ENCODE data around the gene ATG16L2. TPM values are rescaled to one million over a fixed set of nuclear protein-coding genes. Genes with fewer than 3 reads are reported as not detected.
"Not testable (repeated sequence)": the region's sequence is repeated elsewhere in the genome, so short reads cannot be mapped to it uniquely, and the experiment has no call there.

Gene ATG16L2
- total RNA-seq, 1 donor from 2014 or later, result 32.2 TPM

GRCh38 chr11:72789493-72790131, 24.6 kb upstream of the ATG16L2 start:
- Histone ChIP-seq H3K27ac (no peak overlapping the region), H3K4me1 (peaks cover 28% of the 10 kb centered on the region), H3K36me3 (no peaks in the 10 kb centered on the region), H3K9me3 (no peaks in the 10 kb centered on the region), H3K4me3 (no peak overlapping the region), H3K27me3 (no peaks in the 10 kb centered on the region)
- TF ChIP-seq POLR2A (IDR thresholded peaks at IDR 0.05), result no peak
- TF ChIP-seq CTCF (IDR thresholded peaks at IDR 0.05), result no peak
- TF ChIP-seq POLR2AphosphoS5 (IDR thresholded peaks at IDR 0.05; ENCODE audit: insufficient read depth in 1 of 2, low read depth in 1 of 2), result no peak
- intact Hi-C loops (cut with DNase I), result loop anchor here (5.0 kb wide), 1 partner anchor 67 kb away; no protein-coding TSS in a partner anchor
- no peak for DNase-seq (ENCODE audit: extremely low spot score in 2 of 2)

- not testable (repeated sequence) for H3K27me3 ChIP-seq; H3K27ac ChIP-seq; DNase-seq (ENCODE audit: extremely low spot score in 2 of 2); H3K36me3 ChIP-seq; H3K9me3 ChIP-seq; H3K4me3 ChIP-seq
- peaks cover 30% of the 10 kb centered on the region for H3K4me1 ChIP-seq
- intact Hi-C loops (cut with DNase I), result loop anchor here (5.0 kb wide), 1 partner anchor 69 kb away; no protein-coding TSS in a partner anchor
Measured at GRCh38 chr11:72791228-72791627, 23.0 kb upstream of the ATG16L2 start.

GRCh38 chr11:72792437-72793021, 21.7 kb upstream of the ATG16L2 start:
- TF ChIP-seq POLR2A (IDR thresholded peaks at IDR 0.05) (no peak), CTCF (IDR thresholded peaks at IDR 0.05) (no peak), POLR2AphosphoS5 (IDR thresholded peaks at IDR 0.05; ENCODE audit: insufficient read depth in 1 of 2, low read depth in 1 of 2) (no peak)
- intact Hi-C loops (cut with DNase I), result loop anchor here (5.0 kb wide), 1 partner anchor 70 kb away; no protein-coding TSS in a partner anchor
- Histone ChIP-seq H3K4me1 (peaks cover 30% of the 10 kb centered on the region), H3K36me3 (no peaks in the 10 kb centered on the region), H3K27me3 (no peaks in the 10 kb centered on the region), H3K9me3 (no peaks in the 10 kb centered on the region), H3K4me3 (no peak overlapping the region), H3K27ac (peak overlapping the region; percentile 92)
- peak in 1 of 2 donors; percentile 87 for DNase-seq (ENCODE audit: extremely low spot score in 2 of 2)

GRCh38 chr11:72793076-72793424, 21.2 kb upstream of the ATG16L2 start:
- intact Hi-C loops (cut with DNase I), result loop anchor here (5.0 kb wide), 1 partner anchor 71 kb away; no protein-coding TSS in a partner anchor
- no peak for TF ChIP-seq CTCF (IDR thresholded peaks at IDR 0.05)
- Histone ChIP-seq H3K27ac (peak overlapping the region; percentile 92), H3K27me3 (no peaks in the 10 kb centered on the region), H3K9me3 (no peaks in the 10 kb centered on the region), H3K4me3 (peak overlapping the region; percentile 49 to 63), H3K36me3 (no peaks in the 10 kb centered on the region), H3K4me1 (peaks cover 30% of the 10 kb centered on the region)
- no peak for DNase-seq (ENCODE audit: extremely low spot score in 2 of 2)

- intact Hi-C loops (cut with DNase I), result loop anchor here (5.0 kb wide), 1 partner anchor 71 kb away; no protein-coding TSS in a partner anchor
- Histone ChIP-seq H3K4me1 (peaks cover 30% of the 10 kb centered on the region), H3K27me3 (no peaks in the 10 kb centered on the region), H3K27ac (peak within 1 kb of the TSS; percentile 92), H3K4me3 (peak within 1 kb of the TSS; percentile 49 to 63), H3K36me3 (no peaks in the 10 kb centered on the region), H3K9me3 (no peaks in the 10 kb centered on the region)
- TF ChIP-seq POLR2AphosphoS5 (IDR thresholded peaks at IDR 0.05; ENCODE audit: insufficient read depth in 1 of 2, low read depth in 1 of 2), result peak; percentile 93 to 96
- TF ChIP-seq CTCF (IDR thresholded peaks at IDR 0.05), result peak; percentile 98 to 100 (median 100)
- TF ChIP-seq POLR2A (IDR thresholded peaks at IDR 0.05), result no peak
- peak in 1 of 2 donors; percentile 95 for DNase-seq (ENCODE audit: extremely low spot score in 2 of 2)
Measured at GRCh38 chr11:72793425-72794367, 20.5 kb upstream of the ATG16L2 start, which contains the start of gene STARD10. Gene STARD10, minus strand, starts transcription at chr11:72794047. Its CDS starts 12,866 bp downstream, at chr11:72781181.

Data from vagina (tissue), 2 donors.